Measurements from ENCODE around the gene COA6. TPM values are rescaled to one million over a fixed set of nuclear protein-coding genes. Genes with fewer than 3 reads are reported as not detected.
A peak's percentile ranks its signal among the peaks of the same experiment; 100 is the strongest.

Gene COA6
- total RNA-seq, 2 experiments from 2014 or later, result 46.2 to 46.5 TPM

DNA sequence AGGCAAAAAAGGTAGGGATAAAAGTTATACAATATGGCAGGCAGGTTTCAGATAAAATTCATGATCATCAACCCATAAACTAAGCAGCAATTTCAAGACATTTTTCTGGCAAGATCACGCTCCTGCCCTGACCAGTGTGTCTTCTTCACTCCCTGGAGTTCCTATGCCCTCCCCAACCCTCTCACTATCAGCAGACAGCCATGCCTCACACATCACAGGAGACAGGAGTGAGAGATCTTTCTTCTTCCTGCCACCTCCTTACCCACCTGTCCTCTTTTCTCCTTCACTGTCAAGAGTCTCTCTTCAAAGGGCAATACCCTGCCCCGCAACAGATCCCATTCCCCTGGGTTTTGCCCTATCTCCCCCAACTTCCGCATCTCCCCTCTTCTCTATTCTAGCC, 28.4 kb downstream of the COA6 start:
- peaks cover 3% of the 10 kb centered on the region for H3K9me3 Mint-ChIP-seq
- peak overlapping the region; percentile 46 for H3K4me3 Mint-ChIP-seq
- peak overlapping the region; percentile 93 for H3K27ac Mint-ChIP-seq
- DNase-seq, result no peak
- ChIA-PET POLR2A (no interaction called here), CTCF (no interaction called here)
- H3K36me3 Mint-ChIP-seq (ENCODE audit: low read depth), result peaks cover 36% of the 10 kb centered on the region
- no peaks in the 10 kb centered on the region for H3K27me3 Mint-ChIP-seq
- H3K4me1 Mint-ChIP-seq, result peaks cover 62% of the 10 kb centered on the region

DNA sequence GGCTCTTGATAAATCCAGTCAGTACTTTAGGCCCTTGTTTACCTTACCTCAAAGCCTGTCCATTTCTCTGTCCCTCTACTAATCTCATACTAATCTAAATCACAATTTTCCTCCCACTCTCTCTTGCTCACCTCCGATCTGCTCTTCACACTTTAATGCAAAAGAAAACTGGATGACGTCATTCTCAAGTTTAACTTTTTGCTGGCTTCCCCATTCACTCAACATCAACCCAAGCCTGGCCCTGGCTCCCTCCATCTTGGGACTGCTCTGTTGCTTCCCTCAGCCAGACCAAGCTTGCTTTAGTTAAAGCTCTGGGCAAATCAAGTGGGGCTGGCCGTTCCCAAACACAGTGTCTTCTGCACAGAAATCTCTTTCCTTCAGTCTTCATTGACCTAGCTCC, 29.7 kb downstream of the COA6 start:
- H3K9me3 Mint-ChIP-seq, result peaks cover 3% of the 10 kb centered on the region
- H3K36me3 Mint-ChIP-seq (ENCODE audit: low read depth), result peaks cover 39% of the 10 kb centered on the region
- H3K27me3 Mint-ChIP-seq, result no peaks in the 10 kb centered on the region
- H3K4me1 Mint-ChIP-seq, result peaks cover 67% of the 10 kb centered on the region
- no peak overlapping the region for H3K4me3 Mint-ChIP-seq
- DNase-seq, result no peak
- POLR2A ChIA-PET, result no interaction called here
- CTCF ChIA-PET, result interaction anchor here (0.5 to 0.6 kb wide), 2 partner anchors 24 to 683 kb away, joined by 3 read pairs; no protein-coding TSS in a partner anchor
- H3K27ac Mint-ChIP-seq, result peak overlapping the region; percentile 17

DNA sequence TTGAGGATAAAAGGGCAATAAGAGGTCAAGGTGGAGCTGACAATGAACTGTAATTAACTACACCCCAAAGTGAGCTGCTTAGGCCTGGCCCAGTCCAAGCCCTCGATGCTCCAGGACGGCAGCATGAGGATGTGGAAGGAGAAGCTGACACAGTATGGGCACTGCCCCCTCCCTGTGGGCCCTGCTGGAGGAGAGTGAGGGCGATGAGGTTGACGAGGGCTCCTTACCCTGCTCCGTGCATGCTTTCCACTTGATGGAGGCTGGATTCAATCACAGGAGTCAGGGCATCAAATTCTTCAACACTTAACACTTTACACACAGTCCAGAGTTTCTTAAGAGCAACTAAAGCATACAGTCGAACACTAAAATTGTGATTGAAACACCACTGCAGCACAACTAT, 32.4 kb downstream of the COA6 start:
- Mint-ChIP-seq H3K4me1 (peaks cover 72% of the 10 kb centered on the region), H3K9me3 (peaks cover 3% of the 10 kb centered on the region), H3K36me3 (ENCODE audit: low read depth) (peaks cover 34% of the 10 kb centered on the region), H3K27me3 (no peaks in the 10 kb centered on the region), H3K4me3 (no peak overlapping the region), H3K27ac (peak overlapping the region; percentile 33)
- DNase-seq, result no peak
- ChIA-PET CTCF (interaction anchor here (0.7 to 2.4 kb wide), 3 partner anchors 10 to 28 kb away, joined by 3 to 6 read pairs (median 3); no protein-coding TSS in a partner anchor), POLR2A (no interaction called here)

DNA sequence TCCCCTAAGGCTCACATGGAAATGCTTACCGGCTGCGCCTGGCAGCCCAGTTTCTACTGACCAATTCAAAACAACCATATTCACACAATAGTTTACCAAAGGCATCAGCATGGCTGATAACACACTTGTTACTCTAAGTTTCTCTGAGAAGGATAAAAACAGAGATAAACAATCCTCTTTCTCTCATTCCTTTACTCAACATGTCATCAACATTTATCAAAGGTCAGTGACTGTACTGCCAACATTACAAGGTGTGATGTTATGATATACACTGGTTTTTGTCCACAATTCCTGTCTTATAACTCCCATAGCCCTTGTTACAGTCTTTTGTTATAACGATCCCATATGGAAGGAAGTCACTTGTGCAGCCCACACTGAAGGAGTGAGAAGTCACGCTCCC, 33.6 kb downstream of the COA6 start:
- peaks cover 27% of the 10 kb centered on the region for H3K36me3 Mint-ChIP-seq (ENCODE audit: low read depth)
- H3K27me3 Mint-ChIP-seq, result no peaks in the 10 kb centered on the region
- H3K9me3 Mint-ChIP-seq, result peaks cover 3% of the 10 kb centered on the region
- peaks cover 60% of the 10 kb centered on the region for H3K4me1 Mint-ChIP-seq
- CTCF ChIA-PET, result interaction anchor here (0.6 to 1.2 kb wide), 4 partner anchors 28 to 293 kb away, joined by 3 to 4 read pairs (median 3); no protein-coding TSS in a partner anchor
- no peak for DNase-seq
- H3K27ac Mint-ChIP-seq, result peak overlapping the region; percentile 16
- H3K4me3 Mint-ChIP-seq, result no peak overlapping the region
- POLR2A ChIA-PET, result no interaction called here

DNA sequence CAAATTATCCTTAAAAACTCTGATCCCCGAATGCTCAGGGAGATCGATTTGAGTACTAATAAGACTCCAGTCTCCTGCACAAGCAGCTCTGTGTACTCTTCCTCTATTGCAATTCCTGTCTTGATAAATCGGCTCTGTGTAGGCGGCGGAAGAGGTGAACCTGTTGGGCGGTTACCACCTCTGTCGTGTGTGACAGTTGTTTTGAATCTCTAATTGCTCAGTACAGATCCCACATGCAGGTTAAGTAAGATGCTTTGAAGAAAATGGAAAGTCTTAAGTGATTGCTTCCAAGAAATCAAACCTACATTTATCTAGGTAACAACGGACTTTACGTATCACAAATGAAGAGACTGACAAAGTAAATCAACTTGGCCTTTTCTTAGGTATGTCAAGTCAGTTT, 35.5 kb downstream of the COA6 start:
- CTCF ChIA-PET, result interaction anchor here (1.1 kb wide), 1 partner anchor 25 kb away, joined by 3 read pairs; no protein-coding TSS in a partner anchor
- DNase-seq, result peak; percentile 67
- H3K4me1 Mint-ChIP-seq, result peaks cover 48% of the 10 kb centered on the region
- peaks cover 24% of the 10 kb centered on the region for H3K36me3 Mint-ChIP-seq (ENCODE audit: low read depth)
- H3K9me3 Mint-ChIP-seq, result no peaks in the 10 kb centered on the region
- peak overlapping the region; percentile 93 for H3K27ac Mint-ChIP-seq
- H3K4me3 Mint-ChIP-seq, result peak overlapping the region; percentile 64
- H3K27me3 Mint-ChIP-seq, result no peaks in the 10 kb centered on the region
- POLR2A ChIA-PET, result interaction anchor here (0.7 kb wide), 1 partner anchor 299 kb away, joined by 4 read pairs; no protein-coding TSS in a partner anchor

DNA sequence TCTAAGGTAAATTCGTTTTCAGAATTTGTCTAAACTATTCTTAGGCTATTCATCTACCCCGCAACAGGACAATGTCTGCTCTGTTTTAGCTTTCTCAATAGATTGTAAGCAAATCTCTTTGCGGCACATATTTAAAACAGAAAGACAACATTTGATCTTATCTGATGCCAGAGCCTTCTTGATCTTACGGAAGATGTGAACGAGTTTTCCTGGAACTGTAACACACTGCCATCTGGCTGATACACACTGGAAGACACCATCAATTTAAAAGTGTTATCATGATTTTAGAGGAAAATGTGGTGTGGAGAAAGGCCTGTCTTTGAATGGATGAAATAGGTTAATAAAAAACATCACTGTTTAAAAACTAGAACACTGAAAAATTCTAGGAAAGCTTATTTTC, 36.1 kb downstream of the COA6 start:
- H3K36me3 Mint-ChIP-seq (ENCODE audit: low read depth), result peaks cover 25% of the 10 kb centered on the region
- DNase-seq, result peak; percentile 56
- H3K4me3 Mint-ChIP-seq, result peak overlapping the region; percentile 64
- H3K27me3 Mint-ChIP-seq, result no peaks in the 10 kb centered on the region
- peaks cover 48% of the 10 kb centered on the region for H3K4me1 Mint-ChIP-seq
- ChIA-PET POLR2A (no interaction called here), CTCF (interaction anchor here (0.6 kb wide), 1 partner anchor 1983 kb away, joined by 3 read pairs; no protein-coding TSS in a partner anchor)
- H3K9me3 Mint-ChIP-seq, result no peaks in the 10 kb centered on the region
- peak overlapping the region; percentile 93 for H3K27ac Mint-ChIP-seq

DNA sequence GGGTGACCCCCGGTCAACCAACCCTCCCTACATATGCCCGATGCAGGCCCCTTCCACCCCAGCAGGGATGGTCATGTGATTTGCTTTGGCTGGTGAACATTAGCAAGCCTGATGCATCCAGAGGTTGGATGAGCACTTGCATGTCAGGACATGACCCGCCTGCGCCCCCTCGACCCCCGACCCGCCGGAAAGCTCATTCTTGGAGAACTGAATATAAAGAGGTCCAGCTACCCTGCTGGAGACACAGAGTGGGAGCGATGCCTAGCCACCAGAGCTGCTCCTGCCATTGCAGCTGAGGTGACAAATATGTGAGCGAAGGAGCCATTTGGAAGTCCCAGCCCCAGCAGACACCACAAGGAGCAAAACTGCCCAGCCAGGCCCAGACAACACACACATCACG, 39.6 kb downstream of the COA6 start:
- no peaks in the 10 kb centered on the region for H3K9me3 Mint-ChIP-seq
- ChIA-PET CTCF (interaction anchor here (0.9 kb wide), 1 partner anchor 748 kb away, joined by 3 read pairs; the partner anchor contains the start of gene RBM34), POLR2A (no interaction called here)
- peak overlapping the region; percentile 72 for H3K27ac Mint-ChIP-seq
- peaks cover 25% of the 10 kb centered on the region for H3K4me1 Mint-ChIP-seq
- peaks cover 28% of the 10 kb centered on the region for H3K36me3 Mint-ChIP-seq (ENCODE audit: low read depth)
- no peaks in the 10 kb centered on the region for H3K27me3 Mint-ChIP-seq
- no peak for DNase-seq
- H3K4me3 Mint-ChIP-seq, result no peak overlapping the region

DNA sequence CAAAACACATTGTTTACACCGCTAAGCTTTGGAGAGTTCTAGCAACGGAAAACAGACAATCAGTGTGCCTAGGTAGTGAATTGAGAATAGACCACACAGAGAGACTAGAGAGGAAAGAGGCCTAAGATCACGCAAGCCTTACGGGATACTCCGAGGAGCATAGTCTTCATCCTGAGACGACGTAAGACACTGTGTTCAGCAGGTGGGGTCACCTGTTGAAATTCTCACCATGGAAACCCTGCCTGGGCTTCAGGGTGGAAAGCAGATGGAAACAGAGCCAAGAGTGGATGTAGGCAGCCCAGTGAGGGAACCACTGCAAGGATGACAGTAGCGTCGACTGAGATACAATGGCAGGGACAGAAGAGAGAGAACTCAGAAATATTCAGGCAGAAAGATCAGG, 40.2 kb downstream of the COA6 start:
- ChIA-PET CTCF (interaction anchor here (0.9 kb wide), 1 partner anchor 747 kb away, joined by 3 read pairs; the partner anchor contains the start of gene RBM34), POLR2A (no interaction called here)
- Mint-ChIP-seq H3K36me3 (ENCODE audit: low read depth) (peaks cover 26% of the 10 kb centered on the region), H3K4me3 (no peak overlapping the region), H3K4me1 (peaks cover 18% of the 10 kb centered on the region), H3K27ac (no peak overlapping the region), H3K9me3 (no peaks in the 10 kb centered on the region), H3K27me3 (no peaks in the 10 kb centered on the region)
- DNase-seq, result no peak

DNA sequence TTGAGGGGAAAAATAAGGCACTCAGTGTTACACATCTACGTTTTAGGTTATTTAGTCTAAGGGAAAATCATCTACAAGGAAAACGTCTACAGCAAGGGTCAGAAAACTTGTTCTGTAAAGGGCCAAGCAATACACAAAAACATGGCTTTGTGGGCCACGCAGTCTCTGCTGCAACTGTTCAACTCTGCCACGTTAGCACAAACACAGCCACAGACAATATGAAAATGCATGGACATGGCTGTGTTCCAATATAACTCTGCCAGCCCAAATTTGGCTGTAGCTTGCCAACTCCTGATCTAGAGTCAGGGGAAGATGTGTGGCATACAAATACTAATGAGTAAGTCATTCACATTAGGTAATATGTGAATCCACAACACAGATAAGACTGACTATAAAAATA, 40.7 kb downstream of the COA6 start:
- Mint-ChIP-seq H3K4me3 (no peak overlapping the region), H3K9me3 (no peaks in the 10 kb centered on the region), H3K36me3 (ENCODE audit: low read depth) (peaks cover 23% of the 10 kb centered on the region), H3K27ac (no peak overlapping the region), H3K4me1 (peaks cover 14% of the 10 kb centered on the region), H3K27me3 (no peaks in the 10 kb centered on the region)
- DNase-seq, result no peak
- ChIA-PET POLR2A (no interaction called here), CTCF (interaction anchor here (0.6 kb wide), 1 partner anchor 731 kb away, joined by 3 read pairs; no protein-coding TSS in a partner anchor)

DNA sequence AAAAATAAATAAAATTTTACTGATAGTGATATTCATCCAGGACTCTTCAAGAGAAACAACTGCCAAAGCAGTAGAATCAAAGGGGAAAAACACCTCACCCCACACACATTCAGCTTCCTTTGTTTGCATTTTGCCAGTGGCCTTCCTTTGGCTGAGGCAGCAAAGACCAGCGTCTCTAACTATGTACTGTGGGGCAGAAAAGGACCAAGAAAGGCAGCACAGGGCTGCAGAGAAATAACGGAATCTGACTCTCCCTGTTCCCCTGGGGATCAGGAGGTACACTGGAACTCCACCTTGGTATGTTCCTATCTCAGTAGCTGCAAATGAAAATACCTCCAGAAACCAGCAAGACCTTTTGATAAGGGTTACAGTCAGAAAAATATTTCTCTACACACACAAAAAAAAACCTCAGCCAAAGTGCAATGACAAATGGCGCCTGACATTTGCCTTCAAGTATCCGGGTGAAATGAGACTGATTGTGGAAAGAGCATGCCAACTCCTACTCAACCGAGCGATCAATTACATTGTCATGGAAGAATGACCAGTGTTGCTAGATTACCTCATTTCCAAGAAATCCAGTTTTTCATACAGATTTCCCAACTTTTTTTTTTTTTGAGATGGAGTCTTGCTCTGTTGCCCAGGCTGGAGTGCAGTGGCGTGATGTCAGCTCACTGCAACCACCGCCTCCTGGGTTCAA, 54.8 kb downstream of the COA6 start:
- ChIA-PET CTCF (no interaction called here), POLR2A (no interaction called here)
- Mint-ChIP-seq H3K9me3 (no peaks in the 10 kb centered on the region), H3K4me3 (no peak overlapping the region), H3K27ac (no peak overlapping the region), H3K27me3 (no peaks in the 10 kb centered on the region), H3K4me1 (peaks cover 7% of the 10 kb centered on the region), H3K36me3 (ENCODE audit: low read depth) (peaks cover 40% of the 10 kb centered on the region)
- DNase-seq, result no peak

DNA sequence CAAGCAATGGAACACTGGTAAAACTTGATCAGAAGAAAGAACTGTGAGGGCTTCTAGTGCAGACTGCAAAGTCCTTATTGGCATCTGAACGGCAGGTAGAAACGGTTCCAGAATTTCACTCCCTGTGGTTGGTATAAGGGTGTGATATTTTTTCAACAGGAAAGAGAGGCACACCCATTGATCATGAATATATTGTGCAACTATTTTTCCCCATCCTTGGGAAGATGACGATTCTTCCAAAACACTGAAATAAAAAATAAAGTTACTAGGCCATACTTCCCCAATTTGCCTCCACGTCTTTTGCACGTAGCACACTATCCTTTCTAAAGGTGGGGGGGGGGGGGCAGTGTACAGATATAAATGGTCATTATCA, 56.2 kb downstream of the COA6 start:
- Mint-ChIP-seq H3K27ac (no peak overlapping the region), H3K9me3 (no peaks in the 10 kb centered on the region), H3K36me3 (ENCODE audit: low read depth) (peaks cover 38% of the 10 kb centered on the region), H3K4me3 (no peak overlapping the region), H3K4me1 (peaks cover 7% of the 10 kb centered on the region), H3K27me3 (no peaks in the 10 kb centered on the region)
- no peak for DNase-seq
- CTCF ChIA-PET, result interaction anchor here (1.1 to 2.5 kb wide), 3 partner anchors 9 to 312 kb away, joined by 3 to 7 read pairs (median 7); no protein-coding TSS in a partner anchor
- POLR2A ChIA-PET, result no interaction called here

DNA sequence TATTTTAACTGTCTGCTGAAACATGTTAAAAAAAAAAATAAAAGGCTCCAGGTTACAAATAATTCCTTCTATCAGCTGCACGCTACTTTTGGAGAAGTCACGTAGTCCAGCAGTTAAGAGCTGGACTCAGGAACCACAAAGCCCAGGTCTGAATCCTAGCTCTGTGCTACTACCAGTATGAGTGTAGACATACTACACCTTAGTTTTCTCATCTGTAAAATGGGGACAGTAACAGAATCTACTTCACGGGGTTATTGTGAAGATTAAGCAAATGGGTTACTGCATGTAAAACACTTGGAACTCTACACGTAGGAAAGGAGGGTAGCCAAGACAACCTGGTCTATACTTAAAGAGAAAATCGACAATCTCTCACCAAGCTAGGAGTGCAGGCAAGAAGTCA, 57.4 kb downstream of the COA6 start:
- H3K4me1 Mint-ChIP-seq, result peaks cover 7% of the 10 kb centered on the region
- no peaks in the 10 kb centered on the region for H3K9me3 Mint-ChIP-seq
- no peak overlapping the region for H3K4me3 Mint-ChIP-seq
- no peak for DNase-seq
- peaks cover 42% of the 10 kb centered on the region for H3K36me3 Mint-ChIP-seq (ENCODE audit: low read depth)
- ChIA-PET CTCF (interaction anchor here (0.7 to 2.5 kb wide), 3 partner anchors 14 to 314 kb away, joined by 3 to 7 read pairs (median 4); no protein-coding TSS in a partner anchor), POLR2A (no interaction called here)
- no peak overlapping the region for H3K27ac Mint-ChIP-seq
- no peaks in the 10 kb centered on the region for H3K27me3 Mint-ChIP-seq

DNA sequence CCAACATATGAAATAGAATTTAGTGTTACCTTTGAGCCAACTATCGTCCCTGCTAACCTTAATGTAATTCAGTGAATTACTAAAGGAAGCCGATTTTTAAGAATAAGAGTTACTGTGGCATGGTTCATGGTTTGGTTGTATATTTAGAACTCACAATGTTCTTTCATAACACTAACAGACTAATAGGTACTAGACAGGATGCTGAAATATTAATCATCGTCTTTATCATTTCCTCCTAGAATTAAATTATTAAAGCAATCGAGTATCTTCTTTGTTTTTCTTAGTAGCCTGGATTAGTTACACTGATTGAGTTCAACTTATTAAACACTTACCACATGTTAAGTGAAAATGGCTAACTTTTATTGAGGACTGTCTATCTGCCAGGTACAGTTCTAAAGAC, 58.0 kb downstream of the COA6 start:
- Mint-ChIP-seq H3K4me1 (peaks cover 7% of the 10 kb centered on the region), H3K9me3 (no peaks in the 10 kb centered on the region), H3K4me3 (no peak overlapping the region), H3K27me3 (no peaks in the 10 kb centered on the region), H3K36me3 (ENCODE audit: low read depth) (peaks cover 39% of the 10 kb centered on the region), H3K27ac (no peak overlapping the region)
- ChIA-PET POLR2A (no interaction called here), CTCF (interaction anchor here (0.7 kb wide), 1 partner anchor 170 kb away, joined by 4 read pairs; no protein-coding TSS in a partner anchor)
- DNase-seq, result no peak

Measured in activated CD4-positive, alpha-beta T cell treated with anti-CD3 and anti-CD28 coated beads, Interleukin-2, amount 10 ng/mL, durations not matched to agents 7 days and 5 days (primary cell).